D721Med (cell line): ENCODE data around the gene ARFGAP1.
A peak's percentile ranks its signal among the peaks of the same experiment; 100 is the strongest.

Experiments used
- DNase-seq: peaks from one replicate; pipeline ENCODE4 v3.0.0; 2011; ENCODE audit warnings: low spot score; ENCODE audit not compliant: insufficient read length
- FAIRE-seq: peaks from 2 replicates; lab custom pipeline; 2011; peaks lifted over from hg19 to GRCh38; lab: Jason Lieb, UNC
- TF ChIP-seq, protein P1 (sequence below): IDR thresholded peaks from 2 replicates; pipeline ENCODE4 v1.5.1; 2012; ENCODE audit warnings: mild to moderate bottlenecking, control low read depth; ENCODE audit not compliant: insufficient read depth; ENCODE audit errors: missing control alignments

The ARFGAP1 gene

DNA sequence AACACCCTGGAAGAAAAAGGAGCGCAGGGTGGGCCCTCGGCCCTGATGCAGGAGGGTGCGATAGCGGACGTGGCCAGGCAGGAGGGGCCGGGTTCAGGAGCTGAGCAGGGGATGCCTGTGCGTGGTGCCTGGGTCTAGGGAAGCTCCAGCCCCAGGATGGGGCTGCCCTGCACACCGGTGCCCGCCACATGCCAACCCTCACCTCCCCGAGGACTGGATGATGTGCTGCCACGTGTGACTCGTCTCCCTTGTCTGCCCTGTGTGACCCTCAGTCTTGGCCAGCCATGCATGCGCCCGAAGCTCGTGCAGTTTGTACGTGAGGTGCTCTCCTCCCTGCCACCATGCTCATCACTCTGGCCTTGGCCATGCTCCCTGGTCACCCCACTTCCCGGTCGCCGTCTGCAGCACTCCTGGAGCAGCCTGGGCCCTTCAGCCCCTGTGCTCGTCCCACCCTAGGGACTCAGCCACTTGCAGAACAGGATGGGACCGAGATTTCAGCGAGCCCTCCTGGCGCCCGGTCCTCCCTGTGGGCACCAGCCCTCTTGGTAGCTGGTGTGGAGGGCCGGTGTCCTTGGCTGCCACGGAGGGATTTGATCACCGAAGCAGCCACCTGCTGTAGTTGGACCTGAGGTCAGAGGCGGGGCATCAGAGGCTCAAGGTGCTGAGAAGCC, 16.1 kb downstream of the ARFGAP1 start:
- no peak for FAIRE-seq
- TF ChIP-seq, protein P1, sequence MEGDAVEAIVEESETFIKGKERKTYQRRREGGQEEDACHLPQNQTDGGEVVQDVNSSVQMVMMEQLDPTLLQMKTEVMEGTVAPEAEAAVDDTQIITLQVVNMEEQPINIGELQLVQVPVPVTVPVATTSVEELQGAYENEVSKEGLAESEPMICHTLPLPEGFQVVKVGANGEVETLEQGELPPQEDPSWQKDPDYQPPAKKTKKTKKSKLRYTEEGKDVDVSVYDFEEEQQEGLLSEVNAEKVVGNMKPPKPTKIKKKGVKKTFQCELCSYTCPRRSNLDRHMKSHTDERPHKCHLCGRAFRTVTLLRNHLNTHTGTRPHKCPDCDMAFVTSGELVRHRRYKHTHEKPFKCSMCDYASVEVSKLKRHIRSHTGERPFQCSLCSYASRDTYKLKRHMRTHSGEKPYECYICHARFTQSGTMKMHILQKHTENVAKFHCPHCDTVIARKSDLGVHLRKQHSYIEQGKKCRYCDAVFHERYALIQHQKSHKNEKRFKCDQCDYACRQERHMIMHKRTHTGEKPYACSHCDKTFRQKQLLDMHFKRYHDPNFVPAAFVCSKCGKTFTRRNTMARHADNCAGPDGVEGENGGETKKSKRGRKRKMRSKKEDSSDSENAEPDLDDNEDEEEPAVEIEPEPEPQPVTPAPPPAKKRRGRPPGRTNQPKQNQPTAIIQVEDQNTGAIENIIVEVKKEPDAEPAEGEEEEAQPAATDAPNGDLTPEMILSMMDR, result no peak
- DNase-seq, result no peak

DNA sequence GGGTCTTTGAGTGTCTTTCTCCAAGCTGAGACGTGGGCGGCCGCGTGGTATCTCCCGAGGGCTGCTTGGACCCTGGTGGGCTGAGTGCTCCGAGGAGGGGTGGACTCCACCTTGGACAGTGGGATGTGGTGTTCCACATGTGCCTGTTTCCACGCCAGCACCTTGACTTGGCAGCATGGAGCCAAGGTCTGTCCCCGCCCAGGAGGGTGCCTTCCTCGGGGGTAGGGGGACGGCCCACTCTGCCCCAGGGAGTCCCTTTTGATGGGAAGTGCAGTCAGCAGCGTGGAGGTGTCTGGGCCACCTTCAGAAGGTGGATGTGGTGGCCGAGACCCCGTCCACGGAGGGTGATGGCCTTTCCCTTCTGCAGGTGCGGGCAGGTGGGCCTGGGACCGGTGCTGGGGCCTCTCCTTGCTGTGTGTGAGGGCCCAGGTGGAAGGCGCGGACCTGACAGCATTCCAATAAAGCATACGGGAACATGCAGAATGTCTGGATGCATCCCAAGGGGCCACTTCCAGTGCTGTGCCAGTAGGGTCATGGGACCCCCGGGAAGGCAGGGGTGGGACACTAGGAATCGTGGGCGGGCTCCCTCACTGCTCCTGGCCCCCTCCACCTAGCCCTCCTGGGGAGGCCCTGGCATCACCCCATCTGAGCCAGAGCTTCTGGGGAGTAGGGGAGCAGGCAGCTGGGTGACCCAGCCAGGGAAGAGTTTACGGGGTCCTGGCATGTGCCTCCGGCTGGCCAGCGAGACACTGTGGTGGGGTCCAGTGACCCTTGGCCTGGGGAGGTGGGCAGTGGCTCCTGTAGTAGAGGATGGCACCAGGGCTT, 16.9 kb downstream of the ARFGAP1 start:
- FAIRE-seq (no peak), DNase-seq (no peak)
- TF ChIP-seq, protein P1, result no peak

DNA sequence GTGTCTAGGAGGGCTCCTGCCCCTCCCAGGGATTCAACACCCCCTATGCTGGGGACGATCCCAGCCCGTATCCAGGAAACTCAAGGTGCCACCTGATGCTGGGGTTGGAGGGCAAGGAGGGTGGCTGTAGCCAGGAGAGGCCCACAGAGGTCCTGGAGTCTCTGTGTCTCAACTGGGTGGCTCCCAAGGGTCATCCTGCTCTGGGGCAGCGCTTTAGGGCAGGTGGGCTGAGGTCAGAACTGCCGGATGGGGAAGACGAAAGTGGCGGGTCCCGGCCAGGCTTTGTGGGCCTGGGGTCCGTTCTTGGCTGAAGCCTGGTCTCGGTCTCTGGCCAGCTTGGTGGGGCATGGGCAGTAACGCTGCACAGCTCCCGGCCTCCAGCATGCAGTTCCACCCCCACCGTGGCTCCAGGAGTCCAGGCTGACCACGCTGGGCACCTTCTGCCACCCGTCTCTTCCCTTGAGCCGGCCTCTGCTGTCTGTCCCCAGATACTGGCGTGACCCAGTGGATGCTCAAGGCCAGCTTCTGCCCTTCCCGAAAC, 17.6 kb downstream of the ARFGAP1 start:
- TF ChIP-seq, protein P1, result no peak
- no peak for DNase-seq
- FAIRE-seq, result no peak

DNA sequence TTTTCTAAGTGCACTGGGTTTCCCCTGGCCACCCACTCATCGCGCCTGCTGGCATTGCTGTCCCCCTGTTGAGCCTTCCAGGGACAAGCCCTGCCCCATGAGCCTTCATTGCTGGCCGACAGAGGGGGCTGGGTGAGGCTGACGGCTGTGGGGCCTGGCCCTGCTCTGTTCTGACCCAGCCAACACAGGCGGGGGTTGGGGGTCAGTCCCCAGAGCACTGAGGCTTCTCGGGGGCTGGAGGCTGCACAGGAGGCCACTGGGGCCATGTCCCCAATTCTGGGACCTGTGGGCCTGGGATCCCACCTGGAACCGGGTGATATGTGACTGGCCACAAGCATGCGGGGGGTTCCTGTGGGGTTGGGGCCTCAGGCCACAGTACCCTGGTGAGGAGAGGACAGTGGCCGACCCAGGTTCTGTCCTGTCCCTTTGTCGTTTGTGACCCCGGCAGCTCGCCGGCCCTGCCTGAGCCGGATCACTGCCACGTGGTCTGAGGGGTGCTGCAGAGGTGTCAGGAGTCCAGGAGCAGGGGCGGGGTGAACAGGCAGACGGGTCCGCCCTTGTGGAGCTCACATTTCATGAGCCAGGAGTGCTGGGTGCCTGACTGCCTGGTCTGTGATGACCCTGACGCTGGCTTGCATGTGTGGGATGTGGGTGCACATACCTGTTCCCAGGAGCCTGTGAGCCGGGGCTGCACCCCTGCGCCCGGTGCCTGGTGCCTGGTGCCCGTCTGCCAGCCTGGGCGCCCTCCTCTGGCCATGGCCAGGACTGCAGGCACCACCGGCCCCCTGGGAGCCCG, 18.3 kb downstream of the ARFGAP1 start:
- DNase-seq (peak; percentile 86), FAIRE-seq (no peak)
- TF ChIP-seq, protein P1, result peak; percentile 56

DNA sequence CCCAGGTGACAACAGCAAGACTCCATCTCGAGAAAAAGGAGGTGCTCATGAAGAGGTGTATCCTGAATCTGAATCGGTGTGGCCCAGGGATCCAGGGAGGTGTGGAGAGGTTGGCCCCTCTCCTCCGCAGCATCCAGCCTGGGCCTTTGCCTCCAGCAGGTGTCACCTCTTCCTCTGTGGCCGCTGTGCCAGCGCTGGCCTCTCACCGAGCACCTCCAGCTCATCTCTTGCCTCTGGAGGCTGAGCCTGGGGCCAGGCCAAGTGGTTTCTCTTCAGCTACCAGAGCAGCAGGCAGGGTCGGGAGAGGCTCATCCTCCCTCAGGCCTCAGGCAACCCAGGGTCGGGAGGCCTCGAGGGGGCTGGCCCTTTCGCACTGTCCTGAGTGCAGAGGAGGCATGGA, 19.2 kb downstream of the ARFGAP1 start:
- TF ChIP-seq, protein P1, result no peak

DNA sequence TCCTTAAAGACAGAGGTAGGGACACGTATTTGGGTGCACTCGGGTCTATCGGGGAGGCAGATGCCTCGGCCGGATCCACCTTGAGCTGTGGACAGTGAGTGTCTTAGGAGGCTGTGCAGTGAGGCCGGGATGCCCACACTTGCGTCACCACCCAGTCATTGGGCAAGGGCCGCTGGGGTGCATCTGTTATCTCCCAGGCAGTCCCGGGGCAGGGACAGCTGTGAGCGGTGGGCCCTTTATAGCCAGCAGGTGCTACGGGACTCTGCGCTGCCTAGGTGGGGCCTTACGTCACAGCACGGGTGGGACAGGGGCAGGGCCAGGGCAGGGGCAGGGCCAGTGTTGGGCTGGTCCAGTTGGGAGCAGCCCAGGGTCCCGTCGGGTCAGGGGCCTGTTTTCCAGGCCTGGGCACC, 19.7 kb downstream of the ARFGAP1 start:
- DNase-seq, result no peak
- no peak for FAIRE-seq
- TF ChIP-seq, protein P1, result no peak

More for the DNA sequence above, 19.2 kb downstream of the ARFGAP1 start:
- DNase-seq, result no peak
- no peak for FAIRE-seq
